DLD1 (cell line): Measurements from ENCODE around the gene COL12A1.

ENCODE experiments used
- in situ Hi-C: cut with HindIII; loops from 2 replicates; pipeline ENCODE4 v1.10.0; 2017; ENCODE audit warnings: low sequenced_read_pairs

The COL12A1 gene

GRCh38 chr6:75205776-75206575 is at the start of gene COL12A1:
Gene COL12A1 (minus strand): TSS chr6:75206053. CDS start chr6:75202792, 3,261 bp downstream.
- in situ Hi-C loops = no loop called here

- in situ Hi-C loops = no loop called here
Measured at GRCh38 chr6:75250552-75250951, 44.7 kb upstream of the COL12A1 start.

GRCh38 chr6:75249837-75250236 is 44.0 kb upstream of the COL12A1 start:
- in situ Hi-C loops = no loop called here

GRCh38 chr6:75246386-75246785 is 40.5 kb upstream of the COL12A1 start:
- in situ Hi-C loops = no loop called here

GRCh38 chr6:75244063-75244584 is 38.3 kb upstream of the COL12A1 start:
- in situ Hi-C loops = no loop called here

GRCh38 chr6:75243333-75244062 is 37.6 kb upstream of the COL12A1 start, which contains the start of gene COX7A2:
Gene COX7A2 (minus strand): TSS chr6:75243801. CDS start chr6:75243734, 67 bp downstream.
- in situ Hi-C loops = no loop called here

- in situ Hi-C loops = no loop called here
Measured at GRCh38 chr6:75236630-75237029, 30.8 kb upstream of the COL12A1 start.

- in situ Hi-C loops = no loop called here
Measured at GRCh38 chr6:75235271-75235670, 29.4 kb upstream of the COL12A1 start.

- in situ Hi-C loops = no loop called here
Measured at GRCh38 chr6:75234126-75234865, 28.4 kb upstream of the COL12A1 start.

- in situ Hi-C loops = no loop called here
Measured at GRCh38 chr6:75233092-75233615, 27.3 kb upstream of the COL12A1 start.

- in situ Hi-C loops = no loop called here
Measured at GRCh38 chr6:75230484-75231325, 24.9 kb upstream of the COL12A1 start.

GRCh38 chr6:75224303-75224926 is 18.6 kb upstream of the COL12A1 start:
- in situ Hi-C loops = no loop called here

GRCh38 chr6:75223428-75223827 is 17.6 kb upstream of the COL12A1 start:
- in situ Hi-C loops = no loop called here

- in situ Hi-C loops = no loop called here
Measured at GRCh38 chr6:75222261-75222660, 16.4 kb upstream of the COL12A1 start.

- in situ Hi-C loops = no loop called here
Measured at GRCh38 chr6:75221116-75221515, 15.3 kb upstream of the COL12A1 start.

GRCh38 chr6:75220357-75220756 is 14.5 kb upstream of the COL12A1 start:
- in situ Hi-C loops = no loop called here

- in situ Hi-C loops = no loop called here
Measured at GRCh38 chr6:75219263-75219662, 13.4 kb upstream of the COL12A1 start.

GRCh38 chr6:75217193-75217592 is 11.3 kb upstream of the COL12A1 start:
- in situ Hi-C loops = no loop called here

- in situ Hi-C loops = no loop called here
Measured at GRCh38 chr6:75215291-75215690, 9.4 kb upstream of the COL12A1 start.

- in situ Hi-C loops = no loop called here
Measured at GRCh38 chr6:75213732-75214131, 7.9 kb upstream of the COL12A1 start.
